HFFc6 (cell line): Measurements from ENCODE around the gene UBASH3B. TPM values are rescaled to one million over a fixed set of nuclear protein-coding genes. Genes with fewer than 3 reads are reported as not detected.
"Not testable (repeated sequence)": the region's sequence is repeated elsewhere in the genome, so short reads cannot be mapped to it uniquely, and the experiment has no call there.

Experiments used
- DNase-seq: peaks from one replicate; pipeline ENCODE4 v3.0.0-alpha.2; 2018
- H3K27ac Mint-ChIP-seq: 2 replicates; pipeline ENCODE4 v1.8.0; 2020; ENCODE audit warnings: mild to moderate bottlenecking, mixed read lengths
- H3K27me3 Mint-ChIP-seq: 2 replicates; pipeline ENCODE4 v1.8.0; 2021; ENCODE audit warnings: mild to moderate bottlenecking, moderate library complexity, mixed read lengths; ENCODE audit not compliant: insufficient read depth
- H3K36me3 Mint-ChIP-seq: 2 replicates; pipeline ENCODE4 v1.8.0; 2021; ENCODE audit warnings: low read depth, mixed read lengths
- H3K4me1 Mint-ChIP-seq: 2 replicates; pipeline ENCODE4 v1.8.0; 2020; ENCODE audit warnings: low read depth, mixed read lengths
- H3K4me3 Mint-ChIP-seq: 2 replicates; pipeline ENCODE4 v1.8.0; 2020; ENCODE audit warnings: mild to moderate bottlenecking, moderate library complexity, mixed read lengths
- H3K9me3 Mint-ChIP-seq: 2 replicates; pipeline ENCODE4 v1.8.0; 2020; ENCODE audit warnings: mild to moderate bottlenecking, mixed read lengths
- CTCF ChIP-seq: fragments of 200-600 bp; sonication (generic); IDR thresholded peaks from 2 replicates; pipeline ENCODE4 v1.5.0; 2021; ENCODE audit warnings: antibody characterized with exemption, mild to moderate bottlenecking
- total RNA-seq, 6 experiments: library from RNA; stranded (reverse); fragmentation: NEBNext Ultra II Directional; extraction: Animal tissue kit (Norgen Biotek cat#: 25700); gene quantifications; 2 replicates in 1 of 6; 3 replicates in 5 of 6; pipeline ENCODE4 v1.2.3, GENCODE V29; 2021

The UBASH3B gene
- total RNA-seq, 6 experiments from 2014 or later: 44.6 to 60.4 (median 52.9) TPM

GRCh38 chr11:122821169-122821568 is 165.6 kb downstream of the UBASH3B start:
- no peak overlapping the region for H3K4me3 Mint-ChIP-seq
- peaks cover 9% of the 10 kb centered on the region for H3K27me3 Mint-ChIP-seq
- H3K9me3 Mint-ChIP-seq: peaks cover 6% of the 10 kb centered on the region
- H3K4me1 Mint-ChIP-seq: peaks cover 16% of the 10 kb centered on the region
- no peak for TF ChIP-seq CTCF
- peaks cover 33% of the 10 kb centered on the region for H3K36me3 Mint-ChIP-seq
- H3K27ac Mint-ChIP-seq: no peak overlapping the region
- DNase-seq: no peak

GRCh38 chr11:122822241-122822640 is 166.7 kb downstream of the UBASH3B start:
- peaks cover 16% of the 10 kb centered on the region for H3K4me1 Mint-ChIP-seq
- peaks cover 36% of the 10 kb centered on the region for H3K36me3 Mint-ChIP-seq
- H3K4me3 Mint-ChIP-seq: no peak overlapping the region
- H3K9me3 Mint-ChIP-seq: peaks cover 8% of the 10 kb centered on the region
- H3K27me3 Mint-ChIP-seq: peaks cover 10% of the 10 kb centered on the region
- no peak for TF ChIP-seq CTCF
- DNase-seq: no peak
- no peak overlapping the region for H3K27ac Mint-ChIP-seq

DNA sequence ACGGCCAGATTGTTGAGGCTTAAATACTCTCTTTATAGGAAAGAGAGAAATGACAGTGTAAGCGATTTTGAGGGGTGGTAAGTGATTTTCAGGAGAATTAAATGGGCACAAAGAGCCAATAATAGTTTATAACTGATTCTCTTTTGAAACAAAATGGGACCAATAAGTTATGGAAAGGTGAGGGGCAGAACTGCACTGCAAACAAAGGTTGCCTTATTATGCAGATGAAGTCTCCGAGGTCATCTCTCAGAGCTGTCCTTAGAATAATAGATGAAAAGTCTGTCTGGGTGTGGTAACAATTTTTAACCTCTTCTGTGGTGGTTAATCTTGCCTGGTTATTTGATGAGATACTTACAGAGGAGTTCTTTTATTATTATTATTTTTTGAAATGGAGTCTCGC is 168.0 kb downstream of the UBASH3B start:
- peaks cover 10% of the 10 kb centered on the region for H3K9me3 Mint-ChIP-seq
- H3K4me1 Mint-ChIP-seq: peaks cover 16% of the 10 kb centered on the region; the same call in 1 of the 2 replicates
- peaks cover 36% of the 10 kb centered on the region for H3K36me3 Mint-ChIP-seq

GRCh38 chr11:122829371-122829770 is 173.8 kb downstream of the UBASH3B start:
- H3K4me1 Mint-ChIP-seq, DNase-seq, H3K9me3 Mint-ChIP-seq, H3K4me3 Mint-ChIP-seq, H3K27ac Mint-ChIP-seq: not testable (repeated sequence)
- peaks cover 13% of the 10 kb centered on the region for H3K36me3 Mint-ChIP-seq
- H3K27me3 Mint-ChIP-seq: peaks cover 12% of the 10 kb centered on the region

More for the DNA sequence above, 168.0 kb downstream of the UBASH3B start:
- TF ChIP-seq CTCF: no peak
- Mint-ChIP-seq H3K27ac (no peak overlapping the region), H3K27me3 (peaks cover 10% of the 10 kb centered on the region), H3K4me3 (no peak overlapping the region)
- DNase-seq: no peak

GRCh38 chr11:122832297-122832696 is 176.8 kb downstream of the UBASH3B start:
- H3K4me3 Mint-ChIP-seq, H3K9me3 Mint-ChIP-seq, H3K4me1 Mint-ChIP-seq, DNase-seq, H3K27me3 Mint-ChIP-seq, H3K27ac Mint-ChIP-seq, H3K36me3 Mint-ChIP-seq: not testable (repeated sequence)

DNA sequence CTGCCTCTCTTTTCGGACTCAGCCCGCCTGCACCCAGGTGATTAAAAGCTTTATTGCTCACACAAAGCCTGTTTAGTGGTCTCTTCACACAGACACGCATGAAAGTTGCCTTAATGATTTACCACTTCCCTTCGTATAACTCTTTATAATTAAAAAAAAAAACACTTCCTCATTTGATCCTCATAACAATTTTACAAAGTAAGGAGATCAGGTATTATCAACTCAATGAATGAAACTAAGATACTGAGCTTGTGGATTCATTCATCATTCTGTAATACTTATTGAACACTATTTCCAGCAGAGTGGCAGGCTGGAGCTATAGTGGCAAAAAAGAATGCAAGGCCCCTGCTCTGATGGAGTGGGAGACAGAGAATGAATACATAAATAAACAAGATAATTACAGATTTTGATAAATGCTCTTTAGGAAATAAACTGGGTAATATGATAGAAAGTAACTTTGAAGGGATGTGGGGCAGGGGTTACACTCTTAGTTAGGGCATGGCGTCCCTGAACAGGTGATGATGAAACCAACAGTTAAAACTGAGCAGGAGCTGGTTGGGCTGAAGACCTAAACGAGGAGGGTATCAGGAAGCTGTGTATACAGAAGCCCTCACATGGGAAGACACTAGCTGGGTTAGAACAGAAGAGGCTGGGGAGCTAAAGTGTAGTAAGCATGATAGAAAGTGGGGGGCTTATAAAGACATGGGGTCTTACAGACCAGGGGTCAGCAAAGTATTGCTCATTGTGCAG is 177.4 kb downstream of the UBASH3B start:
- Mint-ChIP-seq H3K4me3 (no peak overlapping the region), H3K9me3 (no peaks in the 10 kb centered on the region), H3K27me3 (peaks cover 5% of the 10 kb centered on the region), H3K36me3 (no peaks in the 10 kb centered on the region), H3K4me1 (no peaks in the 10 kb centered on the region), H3K27ac (no peak overlapping the region)
- TF ChIP-seq CTCF: no peak
- no peak for DNase-seq
